Astrocyte (in vitro differentiated cells and primary cell): ENCODE results near the gene DDX53. TPM values are rescaled to one million over a fixed set of nuclear protein-coding genes. Genes with fewer than 3 reads are reported as not detected.

Experiments
- DNase-seq: peaks from one replicate; pipeline ENCODE4 v3.0.0-alpha.2; 2010; ENCODE audit warnings: low read depth
- FAIRE-seq: peaks from 2 replicates; lab custom pipeline; 2011; peaks lifted over from hg19 to GRCh38; lab: Jason Lieb, UNC
- H2AFZ ChIP-seq: 2 replicates; pipeline ENCODE4 v1.6.0; 2012; ENCODE audit warnings: low read depth, low read length, inconsistent platforms
- H3K27ac ChIP-seq: 2 replicates; pipeline ENCODE4 v1.5.1; 2011; ENCODE audit warnings: low read depth, low read length, inconsistent platforms
- H3K27me3 ChIP-seq: 2 replicates; pipeline ENCODE4 v1.6.0; 2011; ENCODE audit warnings: low read length, inconsistent platforms; ENCODE audit not compliant: insufficient read depth
- H3K36me3 ChIP-seq: 2 replicates; pipeline ENCODE4 v1.5.1; 2011; ENCODE audit warnings: low read length, inconsistent platforms; ENCODE audit not compliant: insufficient read depth
- H3K4me1 ChIP-seq: 2 replicates; pipeline ENCODE4 v1.5.1; 2011; ENCODE audit warnings: low read length, inconsistent platforms; ENCODE audit not compliant: insufficient read depth
- H3K4me2 ChIP-seq: 2 replicates; pipeline ENCODE4 v1.6.0; 2012; ENCODE audit warnings: low read length, inconsistent platforms
- H3K4me3 ChIP-seq: 2 replicates; pipeline ENCODE4 v1.5.1; 2011; ENCODE audit warnings: low read depth, mild to moderate bottlenecking, low read length, inconsistent platforms; ENCODE audit not compliant: insufficient read depth
- H3K79me2 ChIP-seq: 2 replicates; pipeline ENCODE4 v1.6.0; 2012; ENCODE audit warnings: mild to moderate bottlenecking, low read length, inconsistent platforms; ENCODE audit not compliant: insufficient read depth
- H3K9ac ChIP-seq: 2 replicates; pipeline ENCODE4 v1.6.0; 2012; ENCODE audit warnings: mild to moderate bottlenecking, low read length, inconsistent platforms
- H3K9me3 ChIP-seq: 2 replicates; pipeline ENCODE4 v1.5.1; 2012; ENCODE audit warnings: low read depth, mild to moderate bottlenecking, low read length, inconsistent platforms; ENCODE audit not compliant: insufficient read depth
- H4K20me1 ChIP-seq: 2 replicates; pipeline ENCODE4 v1.6.0; 2012; ENCODE audit warnings: low read length, inconsistent platforms; ENCODE audit not compliant: insufficient read depth
- H3K27ac Mint-ChIP-seq: one replicate; pipeline ENCODE4 v1.8.0; 2021; ENCODE audit warnings: mild to moderate bottlenecking, mixed read lengths; ENCODE audit not compliant: unreplicated experiment
- H3K27me3 Mint-ChIP-seq: one replicate; pipeline ENCODE4 v1.8.0; 2021; ENCODE audit warnings: low read depth, mixed read lengths; ENCODE audit not compliant: unreplicated experiment
- H3K36me3 Mint-ChIP-seq: one replicate; pipeline ENCODE4 v1.8.0; 2021; ENCODE audit warnings: low read depth, mixed read lengths; ENCODE audit not compliant: unreplicated experiment
- H3K4me1 Mint-ChIP-seq: one replicate; pipeline ENCODE4 v1.8.0; 2021; ENCODE audit warnings: low read depth, mixed read lengths; ENCODE audit not compliant: unreplicated experiment
- H3K4me3 Mint-ChIP-seq: one replicate; pipeline ENCODE4 v1.8.0; 2021; ENCODE audit warnings: mild to moderate bottlenecking, moderate library complexity, mixed read lengths; ENCODE audit not compliant: unreplicated experiment
- H3K9me3 Mint-ChIP-seq: one replicate; pipeline ENCODE4 v1.8.0; 2021; ENCODE audit warnings: mild to moderate bottlenecking, mixed read lengths; ENCODE audit not compliant: unreplicated experiment
- EZH2 ChIP-seq: IDR thresholded peaks from 2 replicates; pipeline ENCODE4 v1.6.1; 2012; ENCODE audit warnings: mild to moderate bottlenecking, low read length, inconsistent platforms; ENCODE audit not compliant: insufficient read depth
- total RNA-seq: library from RNA; stranded (reverse); gene quantifications from 2 replicates; pipeline ENCODE4 v1.2.1, GENCODE V29; 2021
- TF ChIP-seq, protein P1 (sequence below): IDR thresholded peaks from 2 replicates; pipeline ENCODE4 v1.5.1; 2011; ENCODE audit warnings: low read depth, mild to moderate bottlenecking, inconsistent platforms, low read length, moderate library complexity; ENCODE audit not compliant: insufficient read depth

The DDX53 gene
- total RNA-seq, 1 donor from 2014 or later = not detected

- Histone ChIP-seq H3K79me2 (no peaks in the 10 kb centered on the region), H3K9ac (no peak overlapping the region), H4K20me1 (no peaks in the 10 kb centered on the region), H3K27ac (no peak overlapping the region), H3K4me2 (no peak overlapping the region), H3K4me1 (peaks cover 6% of the 10 kb centered on the region), H3K9me3 (no peaks in the 10 kb centered on the region), H2AFZ (no peak overlapping the region), H3K36me3 (no peaks in the 10 kb centered on the region), H3K4me3 (no peak overlapping the region), H3K27me3 (no peaks in the 10 kb centered on the region)
- no peak for DNase-seq
- H3K27me3 Mint-ChIP-seq = no peaks in the 10 kb centered on the region
- FAIRE-seq = no peak
- no peaks in the 10 kb centered on the region for H3K36me3 Mint-ChIP-seq
- no peak overlapping the region for H3K27ac Mint-ChIP-seq
- no peaks in the 10 kb centered on the region for H3K9me3 Mint-ChIP-seq
- TF ChIP-seq EZH2 = no peak
- TF ChIP-seq, protein P1, sequence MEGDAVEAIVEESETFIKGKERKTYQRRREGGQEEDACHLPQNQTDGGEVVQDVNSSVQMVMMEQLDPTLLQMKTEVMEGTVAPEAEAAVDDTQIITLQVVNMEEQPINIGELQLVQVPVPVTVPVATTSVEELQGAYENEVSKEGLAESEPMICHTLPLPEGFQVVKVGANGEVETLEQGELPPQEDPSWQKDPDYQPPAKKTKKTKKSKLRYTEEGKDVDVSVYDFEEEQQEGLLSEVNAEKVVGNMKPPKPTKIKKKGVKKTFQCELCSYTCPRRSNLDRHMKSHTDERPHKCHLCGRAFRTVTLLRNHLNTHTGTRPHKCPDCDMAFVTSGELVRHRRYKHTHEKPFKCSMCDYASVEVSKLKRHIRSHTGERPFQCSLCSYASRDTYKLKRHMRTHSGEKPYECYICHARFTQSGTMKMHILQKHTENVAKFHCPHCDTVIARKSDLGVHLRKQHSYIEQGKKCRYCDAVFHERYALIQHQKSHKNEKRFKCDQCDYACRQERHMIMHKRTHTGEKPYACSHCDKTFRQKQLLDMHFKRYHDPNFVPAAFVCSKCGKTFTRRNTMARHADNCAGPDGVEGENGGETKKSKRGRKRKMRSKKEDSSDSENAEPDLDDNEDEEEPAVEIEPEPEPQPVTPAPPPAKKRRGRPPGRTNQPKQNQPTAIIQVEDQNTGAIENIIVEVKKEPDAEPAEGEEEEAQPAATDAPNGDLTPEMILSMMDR = no peak
- H3K4me1 Mint-ChIP-seq = no peaks in the 10 kb centered on the region
- no peak overlapping the region for H3K4me3 Mint-ChIP-seq
These were observed 28.9 kb upstream of the DDX53 start for GRCh38 chrX:22970861-22971260.

DNA sequence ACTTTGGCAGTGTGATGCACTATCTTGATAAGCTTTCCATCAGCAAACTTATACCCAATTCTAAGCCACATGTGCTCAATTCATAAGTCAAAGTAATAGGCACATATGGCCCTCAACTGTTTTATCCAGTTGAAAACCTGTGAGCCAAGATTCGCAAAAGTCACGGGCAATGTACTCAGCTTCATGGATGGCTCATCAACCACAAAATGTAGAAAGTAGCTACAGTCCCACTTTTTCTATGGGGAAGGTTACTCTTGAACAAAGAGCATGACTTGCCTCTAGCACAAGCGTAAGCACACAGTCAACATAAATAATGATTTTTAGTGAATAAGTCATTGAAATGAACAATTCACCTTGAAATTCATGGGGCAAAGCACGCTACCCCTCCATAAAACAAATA is 25.1 kb upstream of the DDX53 start:
- peak; percentile 10 for DNase-seq
- no peaks in the 10 kb centered on the region for H3K9me3 ChIP-seq
- H3K79me2 ChIP-seq = no peaks in the 10 kb centered on the region
- no peak overlapping the region for H3K4me3 ChIP-seq
- H3K36me3 ChIP-seq = no peaks in the 10 kb centered on the region
- Mint-ChIP-seq H3K4me1 (no peaks in the 10 kb centered on the region), H3K27me3 (no peaks in the 10 kb centered on the region), H3K36me3 (no peaks in the 10 kb centered on the region), H3K4me3 (no peak overlapping the region), H3K9me3 (no peaks in the 10 kb centered on the region), H3K27ac (no peak overlapping the region)
- H2AFZ ChIP-seq = no peak overlapping the region
- H3K27me3 ChIP-seq = no peaks in the 10 kb centered on the region
- H4K20me1 ChIP-seq = no peaks in the 10 kb centered on the region
- H3K9ac ChIP-seq = no peak overlapping the region
- H3K27ac ChIP-seq = no peak overlapping the region
- peak; percentile 87 for FAIRE-seq
- H3K4me2 ChIP-seq = no peak overlapping the region
- TF ChIP-seq, protein P1 = no peak
- no peak for TF ChIP-seq EZH2
- peaks cover 6% of the 10 kb centered on the region for H3K4me1 ChIP-seq

- Mint-ChIP-seq H3K4me3 (no peak overlapping the region), H3K4me1 (no peaks in the 10 kb centered on the region), H3K9me3 (no peaks in the 10 kb centered on the region), H3K27ac (no peak overlapping the region), H3K36me3 (no peaks in the 10 kb centered on the region), H3K27me3 (no peaks in the 10 kb centered on the region)
- Histone ChIP-seq H3K4me2 (no peak overlapping the region), H3K27ac (no peak overlapping the region), H3K27me3 (no peaks in the 10 kb centered on the region), H3K36me3 (no peaks in the 10 kb centered on the region), H3K4me1 (peaks cover 6% of the 10 kb centered on the region), H2AFZ (no peak overlapping the region), H4K20me1 (no peaks in the 10 kb centered on the region), H3K9ac (no peak overlapping the region), H3K9me3 (no peaks in the 10 kb centered on the region), H3K4me3 (no peak overlapping the region), H3K79me2 (no peaks in the 10 kb centered on the region)
- no peak for DNase-seq
- TF ChIP-seq, protein P1 = no peak
- no peak for TF ChIP-seq EZH2
- FAIRE-seq = peak; percentile 98
These were observed 24.0 kb upstream of the DDX53 start for GRCh38 chrX:22975786-22976185.
